ENCODE data around the gene JARID2. TPM values are rescaled to one million over a fixed set of nuclear protein-coding genes. Genes with fewer than 3 reads are reported as not detected.

JARID2 gene
- total RNA-seq, 3 donors from 2014 or later, result 10.5 to 13.9 (median 11.5) TPM

DNA sequence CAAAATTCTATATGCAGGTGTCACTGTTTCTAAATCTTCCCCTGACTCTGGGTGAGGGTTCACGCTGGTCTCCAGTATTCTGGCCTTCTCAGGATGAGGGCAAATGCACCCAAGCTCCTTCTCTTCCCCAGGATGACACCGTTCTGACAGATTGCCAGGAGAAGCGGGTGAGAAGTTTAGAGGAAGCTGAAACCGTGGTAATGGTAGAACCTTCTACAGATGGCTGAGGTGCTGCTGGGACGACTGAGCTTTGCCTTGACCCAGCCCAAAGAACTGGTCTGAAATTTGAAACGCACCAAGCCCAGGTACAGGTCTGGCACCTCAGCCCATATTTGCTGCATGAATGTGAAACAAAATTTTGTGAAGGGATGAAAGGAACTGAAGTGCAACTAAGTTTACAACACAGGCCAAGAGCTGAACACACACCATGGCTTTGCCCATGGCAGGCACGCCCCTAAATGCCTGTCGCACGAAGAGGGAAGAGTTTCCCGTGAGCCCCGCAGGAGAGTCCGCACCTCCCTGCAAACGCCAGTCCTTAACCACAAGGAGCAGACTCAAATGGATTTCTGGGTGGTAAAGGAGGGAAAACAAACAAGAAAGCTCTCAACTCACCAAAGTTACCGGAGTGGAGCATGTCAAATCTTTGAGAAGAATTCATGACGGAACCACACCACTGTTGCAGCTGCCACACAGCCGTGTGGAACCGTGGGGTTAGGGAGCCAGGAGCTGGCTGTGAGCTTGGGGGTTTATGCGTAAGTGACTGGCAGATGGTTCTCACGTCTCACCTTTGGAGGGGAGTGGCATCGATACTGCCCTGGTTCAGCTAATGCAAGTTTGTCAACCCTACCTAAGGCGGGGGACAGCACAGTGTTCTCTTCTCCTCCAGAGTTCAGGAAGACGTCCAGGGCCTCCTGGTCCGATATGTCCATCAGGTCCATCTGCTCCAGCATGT is 278.1 kb downstream of the JARID2 start:
- H3K9me3 ChIP-seq, result no peaks in the 10 kb centered on the region
- H3K4me3 ChIP-seq, result no peak overlapping the region
- no peaks in the 10 kb centered on the region for H3K4me1 ChIP-seq
- intact Hi-C loops (cut with DNase I; ENCODE audit: low total_unique reads), result no loop called here
- no peaks in the 10 kb centered on the region for H3K27me3 ChIP-seq
- H3K27ac ChIP-seq, result no peak overlapping the region
- H3K36me3 ChIP-seq, result no peaks in the 10 kb centered on the region
- DNase-seq (ENCODE audit: low spot score in 2 of 2), result no peak
- TF ChIP-seq CTCF (IDR thresholded peaks at IDR 0.05), result no peak
- no peak for TF ChIP-seq POLR2A (IDR thresholded peaks at IDR 0.05)
- TF ChIP-seq POLR2AphosphoS5 (IDR thresholded peaks at IDR 0.05), result no peak

DNA sequence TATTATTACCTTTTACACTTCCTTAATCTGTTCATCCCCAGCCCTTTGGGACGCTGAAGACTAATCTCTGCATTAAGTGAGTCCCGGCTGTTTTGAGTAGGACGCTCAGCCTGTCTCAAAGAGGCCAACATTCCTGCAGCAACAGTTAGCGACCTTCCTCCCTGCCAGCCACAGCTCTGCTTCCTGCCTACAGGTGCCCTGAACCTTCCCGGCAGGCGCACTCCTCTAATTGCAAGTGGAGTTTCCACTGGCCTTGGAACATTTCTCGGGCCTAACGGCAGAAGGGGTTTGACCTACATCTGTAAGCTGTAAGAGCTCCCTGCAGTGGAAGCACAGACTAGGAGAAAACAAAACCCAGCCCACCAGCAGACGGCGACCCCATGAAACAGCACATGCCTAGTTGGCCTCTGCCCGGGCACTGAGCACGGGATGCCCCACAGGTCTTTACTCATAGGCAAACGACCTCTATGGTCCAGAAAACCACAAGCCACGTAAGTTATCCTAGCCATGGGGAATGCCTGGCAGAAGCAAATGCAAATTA is 279.1 kb downstream of the JARID2 start:
- H3K27me3 ChIP-seq, result no peaks in the 10 kb centered on the region
- no peaks in the 10 kb centered on the region for H3K36me3 ChIP-seq
- TF ChIP-seq POLR2A (IDR thresholded peaks at IDR 0.05), result no peak
- TF ChIP-seq POLR2AphosphoS5 (IDR thresholded peaks at IDR 0.05), result no peak
- TF ChIP-seq CTCF (IDR thresholded peaks at IDR 0.05), result no peak
- intact Hi-C loops (cut with DNase I; ENCODE audit: low total_unique reads), result no loop called here
- H3K27ac ChIP-seq, result no peak overlapping the region
- DNase-seq (ENCODE audit: low spot score in 2 of 2), result no peak
- no peak overlapping the region for H3K4me3 ChIP-seq
- no peaks in the 10 kb centered on the region for H3K9me3 ChIP-seq
- H3K4me1 ChIP-seq, result no peaks in the 10 kb centered on the region

DNA sequence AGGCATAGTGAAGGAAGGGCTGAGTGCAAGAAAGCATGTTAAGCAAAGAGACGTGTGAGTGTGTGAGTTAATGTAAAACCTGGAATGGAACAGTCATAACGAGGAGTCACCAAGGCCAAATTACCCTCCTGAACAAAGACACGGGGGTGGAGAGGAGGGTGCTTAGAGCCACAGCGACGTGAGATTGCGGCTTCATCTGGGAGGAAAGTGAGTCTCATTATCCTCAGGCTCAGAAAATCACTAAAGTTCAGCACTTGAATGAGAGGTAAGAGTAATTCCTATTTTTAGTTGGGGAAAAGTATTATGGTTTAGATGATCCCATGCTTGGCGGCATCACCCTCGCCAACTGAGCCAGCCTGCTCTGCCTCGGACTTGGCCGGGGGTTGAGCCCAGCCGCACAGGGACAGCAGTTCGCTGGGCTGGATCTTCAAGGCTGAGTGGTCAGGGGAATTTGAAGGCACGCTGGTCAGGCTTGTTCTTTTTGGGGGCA is 280.4 kb downstream of the JARID2 start:
- DNase-seq (ENCODE audit: low spot score in 2 of 2), result no peak
- TF ChIP-seq POLR2A (IDR thresholded peaks at IDR 0.05), result no peak
- no peak for TF ChIP-seq CTCF (IDR thresholded peaks at IDR 0.05)
- no peak for TF ChIP-seq POLR2AphosphoS5 (IDR thresholded peaks at IDR 0.05)
- Histone ChIP-seq H3K9me3 (no peaks in the 10 kb centered on the region), H3K27ac (no peak overlapping the region), H3K27me3 (no peaks in the 10 kb centered on the region), H3K36me3 (no peaks in the 10 kb centered on the region), H3K4me3 (no peak overlapping the region), H3K4me1 (no peaks in the 10 kb centered on the region)
- intact Hi-C loops (cut with DNase I; ENCODE audit: low total_unique reads), result no loop called here

- Histone ChIP-seq H3K4me1 (no peaks in the 10 kb centered on the region), H3K36me3 (no peaks in the 10 kb centered on the region), H3K9me3 (no peaks in the 10 kb centered on the region), H3K27ac (no peak overlapping the region), H3K27me3 (no peaks in the 10 kb centered on the region), H3K4me3 (no peak overlapping the region)
- TF ChIP-seq POLR2A (IDR thresholded peaks at IDR 0.05) (no peak), POLR2AphosphoS5 (IDR thresholded peaks at IDR 0.05) (no peak), CTCF (IDR thresholded peaks at IDR 0.05) (no peak)
- DNase-seq (ENCODE audit: low spot score in 2 of 2), result no peak
- intact Hi-C loops (cut with DNase I; ENCODE audit: low total_unique reads), result no loop called here
Measured at GRCh38 chr6:15527838-15528617, 282.2 kb downstream of the JARID2 start.

Measured in breast epithelium (tissue), 4 donors.